GM12875 (cell line): ENCODE results near the gene FAM89A.
"Not testable (repeated sequence)": the region's sequence is repeated elsewhere in the genome, so short reads cannot be mapped to it uniquely, and the experiment has no call there.

Experiments used
- H3K4me3 ChIP-seq: one replicate; pipeline ENCODE4 v1.5.1; 2011; ENCODE audit warnings: low read depth, low read length, control low read depth
- TF ChIP-seq, protein P1 (sequence below): IDR thresholded peaks from 2 replicates; pipeline ENCODE4 v1.5.1; 2011; ENCODE audit warnings: low read depth, mild to moderate bottlenecking, control low read depth, inconsistent platforms, low read length, moderate library complexity, borderline replicate concordance; ENCODE audit not compliant: insufficient read depth

The FAM89A gene

DNA sequence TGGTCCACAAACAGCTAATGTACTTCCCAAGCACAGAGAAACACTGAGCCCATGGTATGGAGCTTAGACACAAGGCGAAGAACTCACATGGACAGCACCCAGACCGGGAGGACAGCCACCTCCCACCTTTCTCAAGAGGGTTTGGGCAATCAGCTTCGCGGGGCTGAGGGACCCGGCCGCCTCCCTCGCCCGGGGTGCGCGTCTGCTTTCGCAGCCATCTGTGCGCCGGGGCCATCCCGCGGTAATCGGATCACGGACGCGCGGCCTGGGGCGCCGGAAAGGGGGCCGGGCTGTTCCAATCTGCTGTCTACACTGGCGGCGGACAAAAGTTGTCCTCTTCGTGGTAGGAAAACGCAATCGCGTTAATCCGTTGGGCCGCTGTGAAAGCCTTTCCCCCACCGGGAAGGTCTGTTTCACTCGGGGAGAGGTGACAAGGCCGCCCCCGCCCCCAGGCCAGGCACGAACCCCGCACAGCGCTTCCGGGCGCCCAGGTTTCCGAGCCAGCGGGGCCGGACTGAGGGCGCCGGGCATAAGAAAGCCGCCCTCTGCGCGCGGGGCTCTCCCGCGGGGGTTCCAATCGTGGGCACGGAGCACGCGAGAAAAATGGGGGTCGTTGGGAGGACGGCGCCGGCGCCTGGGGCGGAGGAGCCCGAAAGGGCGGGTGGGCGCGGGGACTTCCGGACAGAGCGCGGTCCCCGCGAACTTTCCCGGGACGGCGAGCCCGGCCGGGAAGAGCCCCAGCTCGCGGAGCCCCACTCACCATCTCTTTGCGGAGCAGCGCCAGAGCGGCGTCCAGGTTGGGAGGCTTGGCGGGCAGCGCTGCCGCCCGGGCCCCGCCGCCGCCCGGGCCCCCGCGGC, 664 bp downstream of the FAM89A start:
- peak overlapping the region; percentile 45 for H3K4me3 ChIP-seq
- TF ChIP-seq, protein P1, sequence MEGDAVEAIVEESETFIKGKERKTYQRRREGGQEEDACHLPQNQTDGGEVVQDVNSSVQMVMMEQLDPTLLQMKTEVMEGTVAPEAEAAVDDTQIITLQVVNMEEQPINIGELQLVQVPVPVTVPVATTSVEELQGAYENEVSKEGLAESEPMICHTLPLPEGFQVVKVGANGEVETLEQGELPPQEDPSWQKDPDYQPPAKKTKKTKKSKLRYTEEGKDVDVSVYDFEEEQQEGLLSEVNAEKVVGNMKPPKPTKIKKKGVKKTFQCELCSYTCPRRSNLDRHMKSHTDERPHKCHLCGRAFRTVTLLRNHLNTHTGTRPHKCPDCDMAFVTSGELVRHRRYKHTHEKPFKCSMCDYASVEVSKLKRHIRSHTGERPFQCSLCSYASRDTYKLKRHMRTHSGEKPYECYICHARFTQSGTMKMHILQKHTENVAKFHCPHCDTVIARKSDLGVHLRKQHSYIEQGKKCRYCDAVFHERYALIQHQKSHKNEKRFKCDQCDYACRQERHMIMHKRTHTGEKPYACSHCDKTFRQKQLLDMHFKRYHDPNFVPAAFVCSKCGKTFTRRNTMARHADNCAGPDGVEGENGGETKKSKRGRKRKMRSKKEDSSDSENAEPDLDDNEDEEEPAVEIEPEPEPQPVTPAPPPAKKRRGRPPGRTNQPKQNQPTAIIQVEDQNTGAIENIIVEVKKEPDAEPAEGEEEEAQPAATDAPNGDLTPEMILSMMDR, result no peak

DNA sequence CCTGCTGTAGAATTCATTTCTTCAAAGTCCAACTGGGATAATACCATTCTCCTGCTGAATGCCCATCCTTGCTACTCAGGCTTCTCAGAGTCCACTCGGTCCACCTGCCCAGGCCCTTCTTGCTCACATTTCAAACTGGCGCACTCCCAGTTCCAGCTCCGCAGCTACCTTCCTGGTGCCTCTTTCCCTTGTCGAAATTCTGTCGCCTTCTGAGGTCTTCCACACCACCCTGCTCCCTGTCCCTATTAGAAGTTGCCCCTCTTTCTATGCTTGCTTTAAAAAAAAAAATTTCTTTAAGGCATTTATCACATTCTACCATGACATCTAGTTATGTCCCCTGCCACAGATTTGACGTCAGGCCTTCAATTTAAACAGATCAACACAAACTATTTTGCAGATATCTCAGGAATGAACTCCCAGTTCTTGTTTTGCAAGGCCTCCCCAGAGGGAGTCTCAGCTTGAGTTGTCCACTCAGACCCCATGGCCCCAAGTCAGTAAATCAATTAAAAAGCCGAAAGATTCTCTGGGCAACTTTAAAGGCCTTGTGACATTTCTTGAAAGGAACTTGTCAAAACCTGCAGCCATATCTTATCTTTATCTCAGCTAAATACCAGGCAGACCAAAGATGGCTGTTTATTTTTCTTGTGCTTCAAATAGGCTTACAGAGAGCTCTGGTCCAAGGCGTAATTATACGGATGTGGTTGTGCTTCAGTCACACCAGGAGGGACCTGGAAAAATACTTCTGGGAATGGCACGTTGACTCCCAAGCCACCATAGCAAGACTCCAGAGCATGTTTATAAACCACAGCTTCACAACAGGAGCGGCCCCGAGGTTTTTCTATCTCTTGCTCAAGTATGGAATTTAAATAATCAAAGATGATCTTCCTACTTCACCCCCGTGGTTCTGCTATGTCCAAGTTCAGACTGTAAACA, 2.2 kb downstream of the FAM89A start:
- TF ChIP-seq, protein P1, result no peak
- no peak overlapping the region for H3K4me3 ChIP-seq

DNA sequence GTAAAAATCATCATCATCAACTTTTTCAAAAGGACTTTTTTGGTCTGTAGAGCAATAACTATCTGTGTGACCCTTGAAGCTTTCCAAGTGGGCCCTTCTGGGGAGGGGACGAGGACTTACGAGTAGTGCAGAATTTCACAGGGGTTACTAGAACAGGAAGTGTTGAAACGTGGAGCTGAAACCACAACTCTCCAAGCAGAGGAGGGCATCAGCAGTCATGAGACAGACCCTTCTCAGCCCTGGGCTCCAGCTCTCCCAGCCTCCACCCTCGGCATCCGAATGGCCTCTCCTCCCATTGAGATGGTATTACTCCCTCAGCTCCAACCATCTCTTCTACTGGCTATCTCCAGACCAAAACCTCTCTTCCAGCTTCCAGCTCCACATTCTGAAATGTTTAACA, 3.6 kb downstream of the FAM89A start:
- TF ChIP-seq, protein P1, result no peak
- H3K4me3 ChIP-seq, result no peak overlapping the region

DNA sequence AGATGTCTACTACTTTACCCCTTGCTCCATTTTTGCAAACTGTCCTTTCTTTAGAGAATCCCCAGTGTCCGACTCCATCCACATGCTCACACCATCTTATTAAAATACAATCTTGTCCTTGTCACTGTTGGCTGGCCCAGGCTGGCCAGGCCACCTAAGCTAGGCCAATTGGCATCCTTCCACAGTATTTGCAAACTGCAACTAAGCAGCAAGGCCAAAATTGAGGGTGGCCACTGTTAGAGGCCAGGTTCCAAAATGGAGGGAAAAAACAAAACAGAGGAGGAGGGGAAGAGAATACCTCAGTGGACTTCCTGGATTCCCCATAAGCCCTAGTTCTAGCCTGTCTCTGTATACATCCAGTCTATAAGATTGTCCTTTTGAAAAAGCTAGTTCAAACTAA, 4.3 kb downstream of the FAM89A start:
- no peak overlapping the region for H3K4me3 ChIP-seq
- TF ChIP-seq, protein P1, result no peak

DNA sequence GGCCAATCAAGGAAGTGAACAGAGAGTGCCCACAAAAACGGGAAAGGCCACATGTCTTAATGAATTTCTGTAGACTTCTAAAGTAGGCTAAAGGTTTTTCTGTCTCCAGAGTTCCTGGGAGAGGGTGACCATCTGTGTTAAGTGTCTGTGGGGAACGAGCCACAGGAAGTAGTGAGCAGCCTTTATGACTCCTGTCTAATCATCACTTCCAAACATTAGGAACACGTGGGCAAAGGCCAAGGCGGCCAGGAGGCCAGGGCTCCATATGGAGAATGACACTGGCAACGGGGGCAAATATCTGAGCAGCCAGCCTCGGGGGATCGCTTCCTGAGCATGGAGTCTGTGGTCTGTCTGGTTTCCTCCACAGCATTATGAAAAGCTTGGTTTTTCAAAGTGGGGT, 7.1 kb downstream of the FAM89A start:
- H3K4me3 ChIP-seq, result no peak overlapping the region
- TF ChIP-seq, protein P1, result no peak

DNA sequence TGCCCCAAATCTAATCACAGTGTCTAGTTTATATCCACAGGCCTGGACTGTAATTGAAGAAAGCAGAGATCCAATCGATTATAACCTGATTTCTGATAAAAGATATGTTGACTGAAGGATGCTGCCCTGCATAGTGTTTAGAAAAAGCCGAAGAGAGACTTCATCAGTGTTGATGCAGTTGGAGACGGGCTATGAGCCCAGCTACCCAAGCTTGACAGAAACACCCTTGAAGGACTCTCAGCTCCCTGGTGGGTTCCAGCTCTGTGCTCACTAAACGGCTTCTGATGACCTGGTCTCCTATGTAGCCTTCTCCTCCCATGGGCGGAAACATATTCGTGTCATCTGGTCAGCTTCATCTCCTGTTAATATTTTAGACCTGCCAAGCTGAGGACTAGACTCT, 10.2 kb downstream of the FAM89A start:
- TF ChIP-seq, protein P1, result no peak
- no peak overlapping the region for H3K4me3 ChIP-seq

DNA sequence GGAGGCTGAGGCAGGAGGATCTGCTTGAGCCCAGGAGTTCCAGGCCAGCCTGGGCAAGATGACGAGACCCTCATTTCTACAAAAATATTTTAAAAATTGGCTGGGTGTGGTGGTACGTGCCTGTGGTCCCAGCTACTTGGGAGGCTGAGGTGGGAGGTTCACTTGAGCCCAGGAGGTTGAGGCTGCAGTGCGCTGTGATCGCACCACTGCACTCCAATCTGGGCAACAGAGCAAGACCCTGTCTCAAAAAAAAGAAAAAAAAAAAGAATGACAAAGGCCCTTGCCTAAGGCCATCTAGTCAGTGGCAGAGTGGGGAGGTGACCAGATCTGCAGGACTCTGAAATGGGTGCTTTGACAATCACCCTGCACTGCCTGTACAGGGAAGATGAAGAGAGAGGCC, 10.8 kb downstream of the FAM89A start:
- not testable (repeated sequence) for H3K4me3 ChIP-seq
